Keratinocyte (primary cell): ENCODE results near the gene ID1.

Experiments
- EZH2 ChIP-seq: IDR thresholded peaks from one replicate; pipeline ENCODE4 v1.6.1; 2012; ENCODE audit warnings: inconsistent platforms, mild to moderate bottlenecking, low read length, moderate library complexity
- TF ChIP-seq, protein P1 (sequence below), 3 experiments: IDR thresholded peaks in 1 of 3; conservative IDR thresholded peaks in 1 of 3; optimal IDR thresholded peaks in 1 of 3; 2 replicates in 2 of 3; 3 replicates in 1 of 3; pipeline versions ENCODE3 to v1.5.1; 2011; ENCODE audit warnings: low read length in 3 of 3, mild to moderate bottlenecking in 3 of 3, moderate library complexity in 2 of 3, control low read depth in 1 of 3, inconsistent platforms in 1 of 3; ENCODE audit not compliant: insufficient read depth in 2 of 3; ENCODE audit errors: extremely low read depth in 1 of 3

DNA sequence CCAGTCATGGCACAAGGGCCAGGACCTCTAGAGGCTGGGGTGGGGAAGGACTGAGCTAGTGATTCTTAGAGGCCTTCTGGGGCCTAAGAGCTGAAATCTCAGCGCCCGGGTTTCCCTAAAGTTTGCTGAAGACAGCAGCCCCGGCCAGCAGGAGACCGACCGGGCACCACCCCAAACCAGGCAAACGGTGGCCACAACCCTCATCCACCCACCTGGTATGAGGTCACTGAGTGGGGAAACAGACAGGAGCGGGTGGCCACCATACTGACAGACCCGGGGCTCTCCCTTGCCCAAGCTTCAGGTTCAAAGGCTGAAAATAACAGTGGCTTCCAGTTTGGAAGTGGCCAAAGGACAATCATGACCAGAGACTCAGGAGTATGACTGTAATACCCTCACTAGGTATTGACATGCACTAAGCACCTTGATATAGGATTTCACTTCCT is 35.0 kb upstream of the ID1 start:
- TF ChIP-seq, protein P1, sequence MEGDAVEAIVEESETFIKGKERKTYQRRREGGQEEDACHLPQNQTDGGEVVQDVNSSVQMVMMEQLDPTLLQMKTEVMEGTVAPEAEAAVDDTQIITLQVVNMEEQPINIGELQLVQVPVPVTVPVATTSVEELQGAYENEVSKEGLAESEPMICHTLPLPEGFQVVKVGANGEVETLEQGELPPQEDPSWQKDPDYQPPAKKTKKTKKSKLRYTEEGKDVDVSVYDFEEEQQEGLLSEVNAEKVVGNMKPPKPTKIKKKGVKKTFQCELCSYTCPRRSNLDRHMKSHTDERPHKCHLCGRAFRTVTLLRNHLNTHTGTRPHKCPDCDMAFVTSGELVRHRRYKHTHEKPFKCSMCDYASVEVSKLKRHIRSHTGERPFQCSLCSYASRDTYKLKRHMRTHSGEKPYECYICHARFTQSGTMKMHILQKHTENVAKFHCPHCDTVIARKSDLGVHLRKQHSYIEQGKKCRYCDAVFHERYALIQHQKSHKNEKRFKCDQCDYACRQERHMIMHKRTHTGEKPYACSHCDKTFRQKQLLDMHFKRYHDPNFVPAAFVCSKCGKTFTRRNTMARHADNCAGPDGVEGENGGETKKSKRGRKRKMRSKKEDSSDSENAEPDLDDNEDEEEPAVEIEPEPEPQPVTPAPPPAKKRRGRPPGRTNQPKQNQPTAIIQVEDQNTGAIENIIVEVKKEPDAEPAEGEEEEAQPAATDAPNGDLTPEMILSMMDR (optimal IDR thresholded peaks at IDR 0.05 in 1 of 3, IDR thresholded peaks at IDR 0.05 in 1 of 3, conservative IDR thresholded peaks at IDR 0.05 in 1 of 3; ENCODE audit: extremely low read depth in 1 of 3, insufficient read depth in 2 of 3, low read length in 3 of 3) = no peak
- no peak for TF ChIP-seq EZH2
